Loucy (cell line): Measurements from ENCODE around the gene RPH3AL.

Source experiments
- H2AFZ ChIP-seq: fragments of 200-600 bp; sonication (generic); 2 replicates; pipeline ENCODE4 v1.6.0; 2016; ENCODE audit warnings: antibody characterized with exemption, mild to moderate bottlenecking, low read length, moderate library complexity
- H3F3A ChIP-seq: fragments of 200-600 bp; 2 replicates; pipeline ENCODE4 v1.6.0; 2016; ENCODE audit warnings: antibody characterized with exemption, low read depth, mild to moderate bottlenecking
- H3K27me3 ChIP-seq: fragments of 200-600 bp; sonication (generic); 2 replicates; pipeline ENCODE4 v1.6.1; 2014; ENCODE audit warnings: low read length, mild to moderate bottlenecking; ENCODE audit not compliant: insufficient read depth, poor library complexity, severe bottlenecking
- H3K36me3 ChIP-seq: fragments of 200-600 bp; sonication (generic); 2 replicates; pipeline ENCODE4 v1.6.1; 2016; ENCODE audit warnings: low read length; ENCODE audit not compliant: insufficient read depth
- H3K4me1 ChIP-seq: fragments of 200-600 bp; sonication (generic); 2 replicates; pipeline ENCODE4 v1.5.1; 2014; ENCODE audit warnings: low read length, mild to moderate bottlenecking; ENCODE audit not compliant: insufficient read depth, poor library complexity, severe bottlenecking
- H3K4me2 ChIP-seq: fragments of 200-600 bp; sonication (generic); 2 replicates; pipeline ENCODE4 v1.6.0; 2014; ENCODE audit warnings: antibody characterized with exemption, low read length, low read depth, mild to moderate bottlenecking; ENCODE audit not compliant: poor library complexity, severe bottlenecking
- H3K4me3 ChIP-seq: fragments of 200-600 bp; sonication (generic); 2 replicates; pipeline ENCODE4 v1.5.1; 2014; ENCODE audit warnings: low read length, mild to moderate bottlenecking, mixed read lengths; ENCODE audit not compliant: poor library complexity, severe bottlenecking
- H3K79me2 ChIP-seq: fragments of 200-600 bp; sonication (generic); 2 replicates; pipeline ENCODE4 v1.6.1; 2014; ENCODE audit warnings: low read length; ENCODE audit not compliant: insufficient read depth
- H3K9ac ChIP-seq: fragments of 200-600 bp; sonication (generic); 2 replicates; pipeline ENCODE4 v1.6.0; 2014; ENCODE audit warnings: mild to moderate bottlenecking, low read depth, low read length, moderate library complexity; ENCODE audit not compliant: poor library complexity, severe bottlenecking
- H3K9me2 ChIP-seq: fragments of 200-600 bp; sonication (generic); replicated peaks from 2 replicates; pipeline ENCODE4 v1.6.1; 2016; ENCODE audit warnings: low read depth, low read length, mixed read lengths
- H3K9me3 ChIP-seq: fragments of 200-600 bp; sonication (generic); 2 replicates; pipeline ENCODE4 v1.6.1; 2014; ENCODE audit warnings: mild to moderate bottlenecking, antibody characterized with exemption, low read length, low read depth; ENCODE audit not compliant: insufficient read depth
- H4K20me1 ChIP-seq: fragments of 200-600 bp; sonication (generic); 2 replicates; pipeline ENCODE4 v1.6.0; 2014; ENCODE audit warnings: antibody characterized with exemption, low read length, mild to moderate bottlenecking; ENCODE audit not compliant: insufficient read depth, poor library complexity, severe bottlenecking
- EZH2phosphoT487 ChIP-seq: fragments of 200-600 bp; IDR thresholded peaks from 2 replicates; pipeline ENCODE4 v1.6.1; 2018; ENCODE audit warnings: antibody characterized with exemption, mild to moderate bottlenecking, moderate library complexity, borderline replicate concordance
- TF ChIP-seq, protein P1 (sequence below): fragments of 200-600 bp; sonication (generic); conservative IDR thresholded peaks from 2 replicates; pipeline ENCODE4 v1.5.1; 2014; ENCODE audit warnings: mild to moderate bottlenecking, antibody characterized with exemption, low read length

The RPH3AL gene

DNA sequence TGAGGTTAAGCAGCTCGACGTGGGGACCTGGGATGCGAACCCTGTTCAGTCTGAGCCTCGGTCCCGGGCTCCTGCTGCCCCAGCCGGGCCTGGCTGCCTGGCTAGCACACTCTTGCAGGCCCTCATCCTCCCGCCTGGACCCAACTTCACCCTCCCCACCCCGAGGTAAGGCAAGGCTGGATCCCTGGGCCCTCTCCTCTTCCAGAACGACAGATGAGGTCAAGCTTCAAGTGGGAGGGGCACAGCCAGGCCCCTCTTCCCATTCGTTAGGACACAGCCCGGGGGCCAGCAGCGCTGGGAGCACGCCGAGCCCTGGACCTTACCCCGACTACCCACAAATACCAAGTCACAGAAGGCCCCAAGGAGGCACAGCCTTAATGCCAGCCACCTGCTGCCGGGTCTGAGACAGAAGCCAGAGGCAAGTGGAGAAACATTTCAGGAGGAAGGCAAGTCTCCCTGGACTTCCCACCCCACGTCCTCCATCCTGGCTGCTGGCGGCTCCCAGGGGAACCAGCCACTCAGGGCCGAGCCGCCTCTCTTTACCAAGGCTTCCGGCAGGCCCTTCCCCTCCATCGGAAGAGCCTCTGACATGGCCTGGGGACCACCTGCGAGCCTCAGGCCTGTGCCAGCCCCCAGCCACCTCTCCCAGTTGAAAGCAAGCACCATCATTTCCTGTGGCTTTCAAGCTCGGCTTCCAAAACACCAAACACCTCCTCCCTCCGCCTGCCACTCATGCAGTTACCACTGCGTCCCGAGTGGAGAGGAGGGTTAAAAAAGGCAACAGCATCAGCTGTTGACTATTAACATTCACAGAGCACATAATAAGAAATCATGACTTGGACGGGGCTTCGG, 59.9 kb downstream of the RPH3AL start:
- H3K79me2 ChIP-seq = no peaks in the 10 kb centered on the region
- H3K9me2 ChIP-seq = no peaks in the 10 kb centered on the region
- H3K36me3 ChIP-seq = no peaks in the 10 kb centered on the region
- no peaks in the 10 kb centered on the region for H3K27me3 ChIP-seq
- TF ChIP-seq EZH2phosphoT487 = no peak
- TF ChIP-seq, protein P1, sequence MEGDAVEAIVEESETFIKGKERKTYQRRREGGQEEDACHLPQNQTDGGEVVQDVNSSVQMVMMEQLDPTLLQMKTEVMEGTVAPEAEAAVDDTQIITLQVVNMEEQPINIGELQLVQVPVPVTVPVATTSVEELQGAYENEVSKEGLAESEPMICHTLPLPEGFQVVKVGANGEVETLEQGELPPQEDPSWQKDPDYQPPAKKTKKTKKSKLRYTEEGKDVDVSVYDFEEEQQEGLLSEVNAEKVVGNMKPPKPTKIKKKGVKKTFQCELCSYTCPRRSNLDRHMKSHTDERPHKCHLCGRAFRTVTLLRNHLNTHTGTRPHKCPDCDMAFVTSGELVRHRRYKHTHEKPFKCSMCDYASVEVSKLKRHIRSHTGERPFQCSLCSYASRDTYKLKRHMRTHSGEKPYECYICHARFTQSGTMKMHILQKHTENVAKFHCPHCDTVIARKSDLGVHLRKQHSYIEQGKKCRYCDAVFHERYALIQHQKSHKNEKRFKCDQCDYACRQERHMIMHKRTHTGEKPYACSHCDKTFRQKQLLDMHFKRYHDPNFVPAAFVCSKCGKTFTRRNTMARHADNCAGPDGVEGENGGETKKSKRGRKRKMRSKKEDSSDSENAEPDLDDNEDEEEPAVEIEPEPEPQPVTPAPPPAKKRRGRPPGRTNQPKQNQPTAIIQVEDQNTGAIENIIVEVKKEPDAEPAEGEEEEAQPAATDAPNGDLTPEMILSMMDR = no peak
- no peaks in the 10 kb centered on the region for H4K20me1 ChIP-seq
- H3K4me1 ChIP-seq = peaks cover 8% of the 10 kb centered on the region
- H3K9me3 ChIP-seq = no peaks in the 10 kb centered on the region
- H3K4me2 ChIP-seq = no peak overlapping the region
- no peak overlapping the region for H3K9ac ChIP-seq
- no peaks in the 10 kb centered on the region; the same call in 1 of the 2 replicates for H3F3A ChIP-seq
- no peak overlapping the region for H3K4me3 ChIP-seq
- no peak overlapping the region for H2AFZ ChIP-seq

DNA sequence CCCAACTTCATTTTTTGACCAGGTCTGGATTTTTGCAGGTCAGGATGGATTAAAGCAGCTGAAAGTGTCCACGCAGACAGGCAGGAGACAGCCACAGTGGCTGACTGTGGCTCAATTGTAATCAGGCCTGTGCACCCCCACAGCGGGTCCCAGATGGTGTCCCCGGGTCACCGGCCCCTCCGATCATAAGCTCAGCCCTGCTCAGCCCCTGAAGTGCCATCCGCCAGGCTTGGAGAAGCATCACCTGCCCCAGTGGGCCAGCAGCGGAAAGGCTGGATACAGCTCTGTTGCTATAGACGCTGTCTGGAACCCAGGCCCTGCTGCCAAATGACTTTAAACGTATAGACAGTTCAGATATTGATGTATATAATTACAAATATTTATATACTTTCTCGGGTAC, 60.6 kb downstream of the RPH3AL start:
- H3K4me1 ChIP-seq = peaks cover 8% of the 10 kb centered on the region
- no peaks in the 10 kb centered on the region for H3K36me3 ChIP-seq
- no peak overlapping the region for H2AFZ ChIP-seq
- no peaks in the 10 kb centered on the region for H3K79me2 ChIP-seq
- TF ChIP-seq, protein P1 = no peak
- TF ChIP-seq EZH2phosphoT487 = no peak
- no peaks in the 10 kb centered on the region for H4K20me1 ChIP-seq
- no peaks in the 10 kb centered on the region for H3K9me3 ChIP-seq
- H3K27me3 ChIP-seq = no peaks in the 10 kb centered on the region
- no peak overlapping the region for H3K4me3 ChIP-seq
- H3K4me2 ChIP-seq = no peak overlapping the region
- no peaks in the 10 kb centered on the region; the same call in 1 of the 2 replicates for H3F3A ChIP-seq
- no peaks in the 10 kb centered on the region for H3K9me2 ChIP-seq
- H3K9ac ChIP-seq = no peak overlapping the region

DNA sequence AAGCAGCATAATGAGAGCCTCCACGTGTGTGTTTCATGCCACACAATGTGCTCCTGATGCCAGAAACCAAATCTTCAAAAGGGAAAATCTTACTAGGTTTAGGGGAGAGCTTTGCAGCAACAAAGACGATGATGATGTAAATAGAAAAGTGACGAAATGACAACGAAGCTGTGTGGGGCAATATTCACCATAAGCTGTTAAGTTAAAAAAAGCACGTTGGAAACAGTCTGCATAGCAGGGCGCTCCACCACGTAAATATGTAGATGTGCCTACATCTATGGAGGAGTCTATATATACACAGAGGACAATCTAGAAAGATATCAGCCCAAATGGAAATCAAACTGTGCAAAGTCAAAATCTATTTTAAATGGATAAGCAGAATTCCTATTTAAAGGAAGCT, 61.0 kb downstream of the RPH3AL start:
- no peak overlapping the region for H3K4me3 ChIP-seq
- no peaks in the 10 kb centered on the region; the same call in 1 of the 2 replicates for H3F3A ChIP-seq
- no peaks in the 10 kb centered on the region for H3K36me3 ChIP-seq
- no peaks in the 10 kb centered on the region for H3K79me2 ChIP-seq
- no peak overlapping the region for H3K9ac ChIP-seq
- H2AFZ ChIP-seq = no peak overlapping the region
- H3K4me2 ChIP-seq = no peak overlapping the region
- TF ChIP-seq, protein P1 = no peak
- TF ChIP-seq EZH2phosphoT487 = no peak
- H3K27me3 ChIP-seq = no peaks in the 10 kb centered on the region
- no peaks in the 10 kb centered on the region for H3K9me3 ChIP-seq
- H3K4me1 ChIP-seq = peaks cover 8% of the 10 kb centered on the region
- no peaks in the 10 kb centered on the region for H3K9me2 ChIP-seq
- no peaks in the 10 kb centered on the region for H4K20me1 ChIP-seq
